RKO (cell line): ENCODE results near the gene STK32C.

Experiments
- DNase-seq: peaks from one replicate; pipeline ENCODE4 v3.0.0-alpha.2; 2016; ENCODE audit warnings: low spot score

The STK32C gene

DNA sequence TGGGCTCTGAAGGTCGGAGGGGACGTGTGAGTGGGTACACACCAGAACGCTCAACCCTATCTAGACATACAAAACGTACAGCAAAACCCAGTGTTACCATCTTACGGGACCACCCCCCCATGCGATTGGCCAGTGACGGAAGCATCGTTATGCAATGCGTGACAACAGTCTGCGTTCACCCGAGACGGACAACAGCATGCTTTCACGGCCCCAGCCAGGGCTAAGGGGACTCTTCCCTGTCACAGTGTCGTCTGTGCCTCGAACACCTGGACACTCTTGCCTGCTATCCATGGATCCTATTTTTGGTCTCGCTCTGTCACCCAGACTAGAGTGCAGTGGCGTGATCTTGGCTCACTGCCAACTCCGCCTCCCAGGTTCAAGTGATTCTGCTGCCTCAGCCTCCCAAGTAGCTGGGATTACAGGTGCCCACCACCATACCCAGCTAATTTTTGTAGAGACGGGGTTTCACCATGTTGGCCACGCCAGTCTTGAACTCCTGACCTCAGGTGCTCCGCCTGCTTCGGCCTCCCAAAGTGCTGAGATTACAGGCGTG, 97.7 kb downstream of the STK32C start:
- DNase-seq: no peak

DNA sequence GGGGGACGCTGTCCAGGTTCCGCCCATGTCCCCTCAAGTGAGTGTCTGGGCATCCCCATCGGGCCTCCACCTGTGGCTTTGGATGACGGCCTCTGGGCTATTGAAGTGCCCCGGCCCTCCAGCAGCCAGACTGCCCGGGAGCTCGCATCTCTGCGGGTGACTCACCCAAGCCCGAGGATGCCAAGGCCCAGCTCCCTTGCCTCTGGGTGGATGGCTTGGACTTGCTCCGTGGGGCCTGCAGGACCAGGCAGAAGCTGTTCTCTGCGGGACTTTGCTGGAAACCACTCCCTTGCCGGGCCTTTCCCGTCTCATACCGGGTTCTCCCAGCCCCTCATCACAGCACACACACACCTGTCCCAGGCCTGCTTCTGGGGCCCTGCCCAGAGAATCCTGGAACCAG, 98.6 kb downstream of the STK32C start:
- DNase-seq: no peak

DNA sequence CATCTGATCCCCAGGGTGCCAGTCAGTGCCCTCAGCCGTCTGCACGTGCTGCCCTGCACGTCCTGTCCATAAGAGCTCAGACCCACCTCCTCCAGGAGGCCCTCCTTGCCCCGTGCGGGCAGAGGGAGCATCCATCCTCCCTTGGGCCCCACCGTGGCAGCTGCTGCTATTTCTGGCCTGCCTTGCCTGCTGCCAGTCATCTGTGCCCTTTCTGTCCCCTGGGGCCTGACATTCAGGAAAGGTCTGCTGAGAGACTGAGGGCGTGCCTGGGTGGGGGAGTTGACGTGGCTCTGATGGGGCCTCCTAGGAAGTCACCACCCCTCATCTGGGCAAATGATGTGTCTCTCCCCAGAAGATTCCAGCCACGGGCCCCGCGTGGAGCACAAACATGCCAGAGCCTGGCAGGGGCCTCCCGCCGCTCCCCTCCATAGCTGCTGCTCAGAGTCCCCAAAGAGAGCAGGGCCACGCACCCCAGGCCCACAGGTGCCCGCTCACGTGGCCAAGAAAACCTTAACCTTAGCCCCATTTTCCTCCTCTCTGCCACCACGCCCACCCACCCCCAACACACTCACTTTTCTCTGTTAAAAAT, 99.2 kb downstream of the STK32C start:
- DNase-seq: no peak

DNA sequence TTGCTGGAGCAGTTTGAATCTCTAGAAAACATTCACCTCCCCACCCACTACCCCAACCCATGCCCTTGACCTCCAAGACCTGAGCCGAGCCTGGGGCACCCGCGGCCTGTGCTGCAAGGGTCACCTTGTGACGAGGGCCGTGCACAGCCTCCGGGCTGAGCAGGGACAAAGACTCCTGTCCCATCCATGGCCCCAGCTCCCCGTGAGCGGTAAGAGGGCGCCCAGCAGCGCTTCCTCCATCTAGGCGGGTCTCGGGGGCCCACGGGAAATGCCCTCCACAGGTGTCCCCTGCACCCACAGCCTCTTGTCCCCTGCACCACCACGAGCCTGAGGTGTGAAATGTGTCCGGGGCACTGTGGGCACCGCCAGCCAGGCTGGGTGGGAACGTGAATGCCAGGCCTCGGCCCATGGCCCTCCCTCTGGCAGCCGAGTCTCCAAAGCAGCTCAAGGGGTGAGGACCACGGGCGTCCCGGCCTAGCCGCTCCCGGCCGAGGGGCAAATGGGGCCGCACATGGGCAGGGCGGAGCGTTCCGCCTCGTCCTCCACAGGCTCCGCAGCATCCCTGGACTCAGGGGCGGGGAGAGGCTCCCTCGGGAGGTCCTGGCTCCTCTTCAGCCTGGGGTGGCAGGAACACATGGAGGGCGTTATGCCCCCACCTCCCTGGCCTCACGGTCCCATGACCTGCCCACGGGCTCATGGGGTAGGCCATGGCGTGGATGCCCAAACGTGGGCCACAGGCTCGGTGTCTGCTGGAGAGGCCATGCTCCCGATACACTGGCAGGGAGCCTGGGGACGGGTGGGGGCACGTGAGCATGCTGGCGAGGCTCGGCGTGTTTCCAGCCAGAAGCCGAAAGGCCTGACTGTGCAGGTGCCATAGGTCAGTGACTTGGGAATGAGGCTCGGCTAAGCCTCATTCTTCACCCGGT, 100.0 kb downstream of the STK32C start:
- DNase-seq: no peak

DNA sequence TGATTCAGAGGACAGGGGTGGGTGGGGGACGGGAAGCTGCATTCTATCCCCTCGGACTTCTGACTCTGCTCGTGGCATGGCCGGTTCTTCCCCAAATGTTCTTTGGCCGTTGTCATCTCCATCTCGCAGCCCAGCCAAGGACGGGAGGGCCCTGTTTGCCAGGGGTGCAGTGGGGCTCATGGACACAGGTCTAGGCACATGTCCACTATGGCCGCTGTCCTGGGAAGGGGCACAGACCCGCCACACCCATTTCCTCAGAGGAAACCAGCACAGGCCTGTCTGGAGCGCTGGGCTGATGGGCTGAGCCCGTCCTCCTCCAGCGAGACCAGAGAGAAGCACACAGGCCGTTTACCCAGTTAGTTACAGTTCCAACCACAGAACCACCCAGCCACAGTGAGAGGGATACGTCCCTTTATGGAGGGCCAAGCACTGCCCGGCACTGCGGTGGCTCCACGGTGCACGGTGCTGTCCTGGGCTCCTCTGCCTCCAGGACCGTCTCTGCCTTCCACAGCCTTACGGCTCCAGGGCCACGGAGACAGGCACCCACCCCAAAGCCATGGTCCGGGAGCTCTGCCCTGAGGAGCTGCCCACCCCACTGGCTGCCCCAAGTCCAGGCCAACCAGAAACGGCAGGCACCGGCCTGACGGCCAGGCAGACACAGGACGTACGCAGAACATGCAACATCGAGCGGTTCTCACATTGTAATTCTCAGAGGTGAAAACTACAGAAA, 100.8 kb downstream of the STK32C start:
- no peak for DNase-seq

DNA sequence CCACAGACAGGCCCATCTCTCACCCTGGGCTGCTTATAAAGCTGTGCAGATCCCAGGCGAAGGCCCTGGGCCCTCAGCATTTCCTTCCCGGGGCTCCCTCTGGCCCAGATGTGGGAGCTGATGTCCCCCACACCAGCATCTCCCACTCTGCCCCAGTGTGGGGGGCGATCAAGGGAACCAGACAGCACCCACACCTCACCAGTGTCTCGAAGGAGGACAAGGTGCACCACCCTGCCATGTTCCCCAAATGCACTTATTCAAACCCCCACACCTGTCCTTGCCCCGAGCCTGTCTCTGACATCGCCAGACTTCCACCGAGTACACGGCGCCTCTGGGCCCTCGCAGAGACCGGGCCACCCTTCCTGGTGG, 101.4 kb downstream of the STK32C start:
- no peak for DNase-seq

DNA sequence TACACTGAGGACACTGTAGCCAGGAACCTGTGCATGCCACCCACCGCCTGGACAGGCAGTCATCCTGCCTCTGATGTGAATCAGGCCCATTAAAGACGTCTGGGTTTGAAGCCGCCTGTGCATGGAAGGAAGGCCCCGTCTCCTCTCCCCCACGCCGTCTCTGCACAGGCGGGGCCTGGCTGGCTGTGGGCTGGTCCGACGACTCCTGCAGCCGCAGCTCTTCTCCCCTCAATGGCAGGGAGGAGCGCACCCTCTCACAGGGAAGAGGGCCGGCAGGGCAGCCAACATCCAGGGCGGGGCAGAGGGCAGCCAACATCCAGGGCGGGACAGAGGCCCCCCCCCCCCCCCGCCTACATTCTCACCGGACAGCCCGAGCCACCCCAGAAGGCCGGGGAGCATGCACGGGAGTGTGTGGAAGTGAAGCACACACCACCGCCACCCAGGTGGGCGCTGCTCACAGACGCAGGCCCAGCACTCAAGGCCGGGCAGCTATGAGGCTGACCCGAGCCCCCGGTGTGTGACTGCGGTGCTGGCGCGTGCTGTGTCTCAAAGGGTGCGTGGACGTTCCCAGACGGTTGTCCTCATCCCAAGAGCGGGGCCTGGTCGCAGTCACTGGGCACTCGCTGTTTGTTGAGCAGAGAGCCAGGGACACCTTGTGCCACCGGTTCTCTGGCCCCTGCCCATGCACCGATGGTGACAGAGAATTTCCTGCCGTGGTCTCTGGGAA, 101.9 kb downstream of the STK32C start:
- DNase-seq: no peak

DNA sequence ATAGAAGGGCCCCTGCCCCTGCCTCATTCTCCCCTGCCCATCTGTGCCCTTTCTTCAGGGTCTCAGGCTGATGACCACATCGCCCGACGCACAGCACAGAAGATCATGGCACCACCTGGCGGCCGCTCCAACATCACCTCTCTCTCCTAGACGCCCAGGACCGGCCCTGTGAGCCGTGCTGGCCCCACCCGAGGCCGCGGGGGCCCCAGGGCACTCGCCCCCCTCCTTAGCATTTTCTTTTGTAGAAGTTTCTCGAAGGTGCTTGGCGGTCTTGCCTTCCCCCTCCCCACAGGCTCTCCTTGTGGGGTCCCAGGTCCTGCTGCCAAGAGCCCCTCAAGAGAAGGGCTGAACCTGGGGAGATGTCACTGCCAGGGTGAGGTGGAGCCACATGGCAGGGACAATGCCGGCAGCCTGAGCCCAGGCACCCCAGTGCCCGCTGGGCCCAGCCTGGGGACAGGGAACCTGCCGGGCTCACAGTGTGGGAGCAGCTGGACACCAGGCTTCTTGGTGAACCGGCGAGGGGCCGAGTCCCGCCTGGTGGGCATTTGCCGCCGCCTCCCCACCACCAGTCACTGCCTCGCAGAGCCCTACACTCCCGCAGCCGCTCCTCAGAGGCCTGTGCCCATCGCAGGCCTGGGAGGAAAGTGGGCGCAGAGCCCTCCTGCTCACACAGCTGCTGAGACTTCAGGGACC, 102.8 kb downstream of the STK32C start:
- DNase-seq: no peak

DNA sequence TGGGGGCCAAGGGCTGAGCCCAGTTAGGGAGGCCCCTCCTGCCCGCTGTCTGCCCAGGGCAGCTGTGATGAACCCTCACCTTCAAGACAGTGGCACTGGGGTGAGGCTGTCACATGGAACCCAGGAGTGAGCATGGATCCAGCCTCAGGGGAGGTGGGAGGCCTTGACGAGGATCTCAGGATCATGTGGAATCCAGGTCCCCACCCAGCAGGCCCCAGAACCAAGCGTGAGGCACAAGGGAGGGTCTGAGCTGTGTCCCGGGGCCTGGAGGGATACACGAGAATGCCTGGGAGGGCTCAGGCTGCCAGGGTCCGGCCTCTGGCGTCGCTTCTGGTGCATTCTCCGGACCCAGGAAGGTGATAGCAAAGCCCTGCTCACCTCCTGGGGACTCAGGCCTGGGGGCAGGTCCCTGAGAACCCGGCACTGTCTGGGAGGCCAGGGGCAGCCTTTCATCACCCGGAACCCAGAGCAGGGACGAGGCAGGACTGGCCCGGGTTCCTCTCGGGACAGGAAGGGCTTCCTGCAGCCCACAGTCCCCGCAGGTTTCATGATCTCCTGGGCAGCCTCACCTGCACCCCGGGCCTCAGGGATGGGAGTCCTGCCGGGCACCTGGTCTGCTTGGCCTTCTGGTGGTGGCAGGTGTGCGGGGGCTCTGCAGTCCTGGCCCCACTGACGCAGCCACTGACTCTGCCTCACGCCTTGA, 103.5 kb downstream of the STK32C start:
- no peak for DNase-seq

DNA sequence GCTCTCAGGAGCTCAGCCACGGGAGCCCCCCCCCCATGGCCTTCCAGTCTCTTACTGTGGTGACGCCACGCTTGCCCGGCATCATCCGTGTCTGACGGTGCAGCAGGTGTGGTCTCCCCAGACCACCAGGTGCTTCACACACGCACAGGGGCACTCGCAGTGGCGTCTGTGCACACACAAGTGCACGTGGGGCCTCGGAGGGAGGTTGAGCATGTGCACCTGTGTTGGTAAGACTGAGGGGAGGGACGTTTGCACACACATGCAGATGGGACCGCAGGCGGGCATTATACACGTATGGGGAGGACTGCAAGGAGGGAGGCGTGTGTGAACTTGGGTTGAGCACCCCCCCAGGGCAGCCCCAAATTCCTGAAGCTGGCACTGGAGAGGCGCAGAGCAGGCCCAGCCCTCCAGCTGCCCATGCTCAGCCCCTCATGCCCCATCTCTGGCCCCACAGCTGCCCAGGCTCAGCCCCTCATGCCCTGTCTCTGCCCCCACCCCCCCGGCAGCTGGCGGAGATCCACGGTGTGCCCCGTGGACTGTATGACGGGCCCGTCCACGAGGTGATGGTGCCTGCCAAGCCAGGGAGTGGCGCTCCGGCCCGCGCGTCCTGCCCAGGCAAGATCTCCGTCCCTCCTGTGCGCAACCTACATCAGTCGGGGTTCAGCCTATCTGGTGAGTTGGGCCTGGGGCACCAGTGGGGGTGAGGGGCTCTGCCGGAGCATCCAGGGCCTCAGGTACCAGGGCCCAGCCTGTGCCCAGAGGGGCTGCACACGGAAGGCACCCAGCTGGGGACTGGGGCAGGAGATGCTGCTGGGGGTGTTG, 104.3 kb downstream of the STK32C start:
- DNase-seq: no peak

DNA sequence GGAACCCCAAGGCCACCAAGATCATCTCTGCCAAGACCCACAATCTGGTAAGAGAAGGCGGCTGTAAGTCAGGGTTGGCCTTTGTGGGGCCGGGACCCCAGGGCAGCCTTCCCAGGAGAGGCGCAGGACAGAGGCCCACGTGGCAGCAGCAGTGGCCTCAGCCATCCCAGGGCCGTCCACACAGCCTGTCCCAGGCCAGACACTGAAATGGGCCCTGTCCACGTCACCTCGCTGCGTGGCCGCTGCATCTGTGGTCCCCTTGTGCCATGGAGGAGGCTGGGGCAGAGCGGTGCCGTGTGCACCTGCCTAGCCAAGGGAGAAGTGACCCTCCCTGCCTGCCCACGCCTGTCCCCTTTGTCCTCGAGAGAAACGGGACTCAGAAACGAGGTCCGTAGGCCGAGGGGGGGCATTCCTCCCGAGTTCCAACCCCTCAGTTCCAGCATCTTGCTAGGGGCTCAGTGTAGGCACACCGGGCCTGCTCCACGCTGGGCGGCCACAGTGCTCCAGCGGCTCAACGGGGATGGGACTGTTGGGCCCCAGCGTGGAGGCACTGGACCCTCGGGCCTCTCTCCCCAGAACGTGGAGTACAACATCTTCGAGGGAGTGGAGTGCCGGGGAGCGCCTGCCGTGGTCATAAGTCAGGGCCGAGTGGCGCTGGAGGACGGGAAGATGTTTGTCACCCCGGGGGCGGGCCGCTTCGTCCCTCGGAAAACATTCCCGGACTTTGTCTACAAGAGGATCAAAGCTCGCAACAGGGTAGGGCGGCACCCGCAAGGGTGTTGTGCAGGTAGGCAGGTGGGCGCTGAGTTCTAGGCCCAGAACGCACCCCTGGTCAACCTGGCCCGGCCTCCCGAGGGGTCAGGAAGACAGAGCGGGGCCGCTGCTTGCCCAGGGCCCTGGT, 105.4 kb downstream of the STK32C start:
- no peak for DNase-seq

DNA sequence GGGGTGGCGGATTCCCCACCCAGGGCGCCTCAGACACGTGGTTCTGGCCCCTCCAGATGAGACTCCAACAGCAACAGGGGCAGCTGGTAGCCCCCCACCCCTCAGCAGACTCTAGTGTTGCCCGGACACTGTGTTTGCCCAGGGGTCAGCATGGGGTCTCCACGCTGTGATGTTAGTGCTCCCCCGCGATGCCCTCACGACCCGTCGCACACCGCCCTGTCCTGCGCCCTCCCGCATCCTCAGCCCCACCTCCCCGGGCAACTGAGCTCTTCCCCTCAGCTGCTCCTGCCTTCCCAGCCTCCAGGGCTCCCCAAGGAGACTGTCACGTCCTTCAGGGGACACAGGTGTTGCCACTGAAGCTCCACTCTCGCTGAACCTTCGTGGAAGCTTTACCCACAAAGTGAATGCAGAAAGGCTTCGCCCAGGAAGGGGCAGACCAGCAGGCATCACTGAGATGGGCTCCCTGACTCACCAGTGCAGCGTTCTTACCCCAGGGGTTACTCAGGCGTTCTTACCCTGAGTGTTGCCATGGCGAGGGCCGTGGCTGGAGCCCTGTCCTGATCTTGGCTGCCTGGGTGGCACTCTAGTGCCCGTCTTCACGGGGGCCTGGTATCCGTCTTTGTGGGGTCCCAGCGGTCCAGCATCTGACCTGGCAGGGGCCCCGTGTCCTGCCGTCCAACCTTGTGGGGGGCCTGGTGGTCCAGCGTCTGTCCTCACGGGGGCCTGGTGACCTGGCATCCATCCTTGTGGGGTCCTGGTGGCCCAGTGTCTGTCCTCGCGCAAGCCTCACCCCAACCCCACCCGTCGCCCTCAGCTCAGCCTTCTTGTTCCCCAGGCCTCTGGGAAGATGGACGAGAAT, 106.4 kb downstream of the STK32C start:
- no peak for DNase-seq

DNA sequence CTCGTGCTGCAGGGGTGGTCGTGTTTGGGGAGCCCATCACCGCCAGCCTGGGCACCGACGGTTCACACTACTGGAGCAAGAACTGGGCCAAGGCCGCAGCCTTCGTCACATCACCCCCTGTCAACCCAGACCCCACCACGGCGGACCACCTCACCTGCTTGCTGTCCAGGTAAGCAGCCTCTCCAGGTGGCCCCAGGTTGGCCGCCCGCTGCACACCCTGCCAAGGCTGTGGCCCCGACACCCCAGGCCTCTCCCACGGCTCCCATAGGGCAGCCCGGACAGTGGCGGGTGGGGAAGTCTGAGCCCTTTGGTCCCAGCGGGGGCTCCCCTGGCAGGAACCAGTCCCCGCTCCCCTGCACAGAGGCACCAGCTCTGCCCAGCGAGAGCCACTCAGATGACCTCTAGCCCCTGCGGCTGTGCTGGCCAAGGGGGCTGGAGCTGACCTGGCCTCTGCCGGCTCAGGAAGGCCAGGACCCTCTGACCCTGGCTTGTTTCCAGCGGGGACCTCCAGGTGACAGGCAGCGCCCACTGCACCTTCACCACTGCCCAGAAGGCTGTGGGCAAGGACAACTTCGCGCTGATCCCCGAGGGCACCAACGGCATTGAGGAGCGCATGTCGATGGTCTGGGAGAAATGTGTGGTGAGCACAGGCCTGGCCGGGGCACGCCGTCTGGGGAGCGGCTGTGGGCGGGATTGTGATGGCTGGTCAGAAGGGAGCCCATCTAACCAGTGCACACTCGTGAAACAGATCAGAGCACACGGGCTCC, 107.2 kb downstream of the STK32C start:
- DNase-seq: no peak

DNA sequence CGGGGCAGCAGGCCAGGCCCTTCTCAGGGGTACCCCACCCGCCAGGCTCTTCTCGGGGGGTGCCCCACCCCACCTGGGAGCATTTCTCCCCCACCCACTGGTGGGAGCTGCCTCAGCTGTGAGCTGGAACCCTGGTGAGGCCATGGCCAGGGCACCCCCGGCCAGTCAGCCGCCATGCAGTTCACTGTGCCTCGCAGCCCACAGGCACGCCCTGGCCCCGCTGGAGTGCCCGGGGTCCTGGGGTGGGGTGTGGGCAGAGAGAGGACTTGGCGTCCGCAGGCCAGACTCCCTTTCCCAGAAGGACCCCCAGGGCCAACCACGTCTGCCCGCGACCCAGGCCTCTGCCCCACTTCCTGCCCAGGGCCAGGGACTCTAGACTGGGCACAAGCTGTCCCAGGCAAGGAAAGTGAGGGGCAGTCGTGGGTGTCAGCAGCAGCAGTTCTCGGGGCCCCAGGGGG, 107.9 kb downstream of the STK32C start:
- no peak for DNase-seq

DNA sequence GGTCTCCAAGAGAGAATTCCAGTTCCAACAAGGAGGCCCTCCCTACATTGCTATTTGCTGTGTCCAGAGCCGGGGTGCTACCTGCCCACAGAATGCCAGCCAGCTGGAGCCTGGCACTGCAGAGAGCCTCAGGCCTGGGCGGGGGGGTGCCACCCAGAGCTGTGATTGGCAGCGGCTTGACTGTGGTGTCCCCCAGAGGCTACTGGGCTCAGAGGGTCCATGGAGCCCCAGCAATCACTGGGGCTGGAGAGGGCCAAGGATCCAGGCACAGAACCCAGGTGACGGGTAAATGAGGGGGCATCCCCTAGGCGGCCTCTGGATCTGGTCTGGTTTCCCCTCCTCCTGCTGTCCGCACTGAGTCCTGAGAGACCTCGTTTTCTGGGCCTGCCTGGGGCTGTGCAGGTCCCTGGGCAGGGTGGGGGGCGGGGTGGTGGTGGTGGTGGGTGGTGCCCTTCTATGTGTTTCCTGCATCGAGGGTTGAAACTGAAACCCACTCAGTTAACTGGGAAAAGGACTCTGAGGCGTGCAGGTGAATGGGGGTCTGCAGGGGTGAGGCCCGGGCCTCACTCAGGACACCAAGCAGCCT, 108.4 kb downstream of the STK32C start:
- DNase-seq: no peak

DNA sequence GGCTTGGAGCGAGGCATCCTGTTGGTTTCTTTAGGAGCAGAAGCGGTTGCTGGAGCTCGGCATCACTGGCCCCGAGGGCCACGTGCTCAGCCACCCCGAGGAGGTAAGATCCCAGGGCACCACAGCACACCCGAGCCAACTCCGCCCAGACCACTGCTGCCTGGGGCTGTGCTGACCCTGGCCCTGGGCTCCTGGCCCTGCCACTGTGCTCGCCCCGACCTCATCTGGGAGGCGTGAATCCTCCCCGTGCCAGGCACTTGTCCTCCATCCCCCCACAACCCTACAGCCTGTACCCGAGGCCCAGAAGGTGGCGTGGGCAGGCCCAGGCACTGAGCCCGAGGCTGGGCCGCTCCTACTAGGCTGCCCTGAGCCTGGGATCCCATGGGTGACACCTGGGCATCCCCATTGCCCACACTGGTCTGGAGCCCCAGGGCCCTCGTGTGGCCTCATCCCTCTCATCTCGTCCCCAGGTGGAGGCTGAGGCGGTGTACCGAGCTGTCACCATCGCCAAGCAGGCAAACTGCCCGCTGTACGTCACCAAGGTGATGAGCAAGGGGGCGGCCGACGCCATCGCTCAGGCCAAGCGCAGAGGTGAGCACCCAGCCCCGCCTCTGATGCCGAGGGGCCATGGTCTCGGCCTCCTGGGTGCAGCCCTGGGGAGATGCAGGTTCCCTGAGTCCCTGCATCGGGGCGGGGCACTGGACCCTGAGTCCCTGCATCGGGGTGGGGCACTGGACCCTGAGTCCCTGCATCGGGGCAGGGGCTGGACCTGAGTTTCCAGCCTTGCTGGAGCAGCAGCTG, 109.2 kb downstream of the STK32C start:
- DNase-seq: no peak
